GM19438 (cell line): ENCODE results near the gene PROM2.
"Not testable (repeated sequence)": the region's sequence is repeated elsewhere in the genome, so short reads cannot be mapped to it uniquely, and the experiment has no call there.

Experiments
- ATAC-seq: cut with Tn5 transposase; IDR thresholded peaks from one replicate; pipeline ENCODE4 v1.9.1; 2021; ENCODE audit warnings: low read depth; ENCODE audit not compliant: unreplicated experiment

The PROM2 gene

DNA sequence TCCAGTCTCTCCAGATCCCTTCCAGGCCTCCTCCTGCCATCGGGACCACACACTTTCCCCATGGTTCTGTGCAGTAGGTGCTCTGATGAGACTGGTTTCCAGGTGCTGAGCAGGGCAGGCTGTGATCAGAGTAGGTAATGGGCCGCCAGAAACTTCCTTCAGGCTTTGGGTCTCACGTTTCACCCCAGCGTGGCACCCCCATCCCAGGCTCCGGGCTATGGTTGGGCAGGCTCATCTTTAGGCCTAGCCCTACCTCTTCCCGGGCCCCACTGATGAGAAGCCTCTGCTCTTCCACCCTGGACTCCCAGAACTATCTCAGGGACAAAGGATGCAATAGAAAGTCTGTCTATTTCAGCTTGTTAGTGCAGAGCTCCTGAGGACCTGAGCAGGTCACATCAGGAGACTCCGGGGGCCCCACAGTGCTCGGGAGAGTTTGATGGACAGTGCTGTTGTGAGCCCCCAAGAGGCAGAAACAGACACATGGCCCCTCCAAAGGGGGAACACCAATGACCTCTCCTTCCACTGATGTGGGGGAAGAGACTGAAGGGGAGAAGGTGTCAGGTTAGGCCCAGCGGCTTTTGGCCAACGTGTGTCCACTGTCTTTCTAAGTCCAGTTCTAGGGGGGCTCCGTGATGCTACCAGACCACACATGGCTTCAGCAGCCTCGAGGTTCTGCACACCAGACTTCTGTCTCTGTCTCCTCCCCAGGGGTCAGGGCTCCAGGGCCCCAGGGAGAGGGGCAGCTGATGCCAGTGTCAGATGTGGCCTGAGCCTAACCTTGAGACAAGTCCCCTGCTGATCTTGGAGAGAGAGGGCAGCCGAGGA is 5.8 kb upstream of the PROM2 start:
- no peak for ATAC-seq

DNA sequence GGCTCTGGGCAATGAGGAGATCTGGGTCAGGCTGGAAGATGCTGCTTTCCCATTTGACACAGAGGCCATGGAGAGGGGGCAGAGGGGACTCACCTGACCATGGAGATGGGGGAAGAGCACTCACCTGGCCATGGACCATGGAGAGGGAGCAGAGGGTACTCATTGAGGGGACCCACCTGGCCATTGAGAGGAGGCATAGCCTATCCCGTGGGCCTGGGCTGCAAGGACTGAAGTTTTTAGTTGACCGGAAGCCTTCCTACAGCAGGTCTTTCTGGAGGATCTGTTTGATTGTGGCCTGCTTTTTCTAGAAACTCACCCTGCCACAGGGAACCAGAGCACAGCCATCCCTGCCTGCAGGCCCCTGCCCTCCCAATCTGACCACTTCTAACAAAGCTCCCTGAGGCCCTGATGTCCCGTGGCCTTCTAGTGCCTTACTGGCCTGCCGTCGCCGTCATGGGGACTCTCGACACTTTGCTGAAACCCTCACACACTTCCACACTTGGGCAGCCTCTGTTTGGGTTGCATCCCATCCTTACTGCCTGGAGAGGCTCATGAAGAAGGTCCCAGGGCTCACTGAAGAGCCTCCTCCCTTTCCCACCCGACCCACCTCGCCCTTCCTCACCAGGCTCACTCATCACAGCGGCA is 5.1 kb upstream of the PROM2 start:
- ATAC-seq: no peak

DNA sequence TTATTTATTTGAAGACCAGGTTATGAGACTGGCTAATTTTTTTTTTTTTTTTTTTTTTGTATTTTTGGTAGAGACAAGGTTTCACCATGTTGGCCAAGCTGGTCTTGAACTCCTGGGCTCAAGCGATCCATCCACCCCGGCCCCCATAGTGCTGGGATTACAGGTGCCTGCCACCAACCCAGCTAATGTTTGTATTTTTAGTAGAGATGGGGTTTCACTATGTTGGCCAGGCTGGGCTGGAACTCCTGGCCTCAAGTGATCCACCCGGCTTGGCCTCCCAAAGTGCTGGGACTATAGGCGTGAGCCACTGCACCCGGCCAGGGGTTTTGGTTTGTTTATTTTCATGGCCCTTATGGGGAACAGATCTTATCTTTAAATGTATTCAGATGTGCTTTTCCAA is 4.5 kb upstream of the PROM2 start:
- ATAC-seq: not testable (repeated sequence)

DNA sequence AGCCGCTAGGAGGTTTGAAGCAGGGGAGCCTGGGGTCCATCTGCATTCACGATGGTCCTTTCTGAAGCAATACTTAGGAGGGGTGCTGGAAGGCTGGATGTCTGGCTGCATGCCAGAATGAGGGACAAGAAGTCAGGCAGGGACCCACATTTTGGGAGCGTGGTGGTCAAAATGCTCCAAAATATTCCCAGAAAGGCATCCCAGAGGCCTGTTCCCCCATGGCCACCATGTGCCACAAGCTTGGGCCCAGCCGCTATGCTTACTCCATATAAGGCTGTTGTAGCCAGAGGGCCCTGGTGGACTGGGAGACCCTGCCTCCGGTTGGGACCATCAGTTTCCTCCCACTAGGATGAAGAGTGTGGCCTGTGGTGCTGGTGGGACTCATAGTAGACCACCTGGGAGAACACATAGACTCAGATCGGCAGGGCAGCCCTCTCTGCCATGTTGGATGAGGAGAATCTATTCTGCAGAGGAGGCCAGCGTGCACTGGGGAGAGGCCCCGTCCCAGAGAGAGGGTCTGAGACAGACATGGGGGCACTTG is 3.6 kb upstream of the PROM2 start:
- no peak for ATAC-seq

DNA sequence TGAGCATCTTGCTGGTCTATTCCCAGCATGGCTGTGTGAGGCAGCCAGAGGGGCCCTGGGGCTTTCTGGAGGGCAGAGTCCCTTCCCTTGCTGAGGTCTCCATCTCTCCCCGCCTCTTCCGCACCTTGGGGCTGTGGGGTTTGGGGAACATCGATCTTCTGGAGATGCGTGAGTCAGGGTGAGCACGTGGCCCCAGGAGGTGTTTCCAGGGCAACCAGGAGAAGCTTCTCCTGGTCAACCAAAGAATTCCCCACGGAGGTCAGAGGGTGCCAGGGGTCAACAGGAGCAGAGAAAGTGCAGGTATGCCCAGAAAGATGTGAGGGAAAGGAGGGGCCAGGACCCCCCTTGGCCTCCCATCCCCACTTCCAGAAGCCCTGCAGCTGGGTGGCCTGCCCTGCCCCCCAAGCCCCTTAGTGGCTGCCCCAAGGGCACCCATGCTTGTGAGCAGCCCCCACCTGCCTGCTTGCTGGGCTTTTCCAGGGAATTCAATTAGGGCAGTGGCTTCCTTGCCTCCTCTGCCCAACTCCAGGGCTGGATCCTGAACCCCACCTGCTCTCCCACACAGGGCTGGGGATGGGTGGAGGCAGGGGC is 2.8 kb upstream of the PROM2 start:
- ATAC-seq: no peak

DNA sequence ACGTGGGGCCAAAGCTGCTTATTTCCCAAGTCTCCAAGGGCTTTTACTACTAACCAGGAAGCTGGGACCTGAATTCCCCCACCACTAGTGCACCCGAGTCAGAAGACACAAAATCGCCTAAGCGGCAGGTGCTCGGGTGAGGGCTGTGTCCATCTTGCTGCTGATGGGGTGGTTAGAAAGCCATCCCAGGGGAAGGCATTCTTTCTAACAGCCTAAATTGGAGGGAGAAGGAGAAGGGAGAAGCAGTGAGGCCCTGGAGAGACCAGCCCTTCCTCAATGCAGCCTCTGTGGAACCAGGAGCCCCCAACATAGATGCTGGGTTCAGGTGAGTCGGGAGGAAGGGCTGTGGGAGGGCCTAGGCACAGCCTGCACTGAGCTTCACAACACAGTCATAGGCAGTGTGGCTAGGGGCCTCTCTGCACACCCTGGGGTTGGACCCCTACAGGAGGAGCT is 1.9 kb upstream of the PROM2 start:
- ATAC-seq: no peak

DNA sequence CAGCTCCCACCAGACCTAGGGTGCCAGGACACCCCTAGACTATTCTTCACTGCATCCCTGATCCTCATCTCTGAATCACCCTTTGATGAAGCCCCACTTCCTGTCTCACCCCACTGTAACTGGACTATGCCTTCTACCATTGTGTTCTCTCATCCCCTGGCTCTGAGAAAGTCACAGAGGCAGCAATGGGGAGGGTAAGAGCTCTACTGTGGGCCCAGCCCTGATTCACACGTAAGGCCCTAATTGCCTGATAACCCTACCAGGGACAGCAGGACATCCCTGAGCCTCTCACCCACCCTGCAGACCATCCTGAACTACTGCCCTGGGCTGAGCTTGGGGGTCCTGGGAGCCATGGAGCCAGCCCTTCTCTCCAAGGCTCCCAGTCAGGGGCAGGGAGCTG is 1.5 kb upstream of the PROM2 start:
- ATAC-seq: no peak

DNA sequence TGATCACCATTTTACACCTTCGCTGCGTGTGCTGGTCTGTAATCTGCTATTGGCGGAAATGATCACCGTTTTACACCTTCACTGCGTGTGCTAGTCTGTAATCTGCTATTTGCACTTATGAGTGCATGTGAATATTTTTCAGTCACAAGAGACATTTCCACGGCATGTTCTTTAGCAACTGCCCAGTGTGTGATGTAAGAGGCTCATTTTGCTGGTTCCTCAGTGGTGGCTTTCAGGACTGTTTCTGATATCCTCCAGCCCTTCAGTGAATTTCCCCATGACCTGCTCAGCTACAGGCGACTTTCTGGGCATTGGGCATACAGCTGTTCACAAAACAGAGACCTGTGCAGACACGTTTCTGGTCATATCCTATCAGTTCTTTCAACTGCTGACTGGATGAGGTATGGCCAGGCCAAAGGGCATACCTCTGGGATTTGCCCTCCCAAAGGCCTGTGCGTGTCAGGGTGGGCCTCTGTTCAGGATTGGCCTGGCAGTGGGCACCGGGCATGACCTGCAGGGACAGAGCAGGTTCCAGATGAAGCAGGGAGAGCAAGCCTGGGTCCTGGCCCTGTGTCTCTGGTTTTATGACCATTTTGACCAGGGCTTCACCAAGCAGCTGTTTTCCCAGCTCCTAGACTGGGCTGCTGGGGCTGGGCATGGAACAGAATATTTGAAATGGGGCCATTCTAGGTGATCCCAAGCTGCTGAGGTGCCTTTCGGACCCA is 521 bp upstream of the PROM2 start:
- no peak for ATAC-seq

DNA sequence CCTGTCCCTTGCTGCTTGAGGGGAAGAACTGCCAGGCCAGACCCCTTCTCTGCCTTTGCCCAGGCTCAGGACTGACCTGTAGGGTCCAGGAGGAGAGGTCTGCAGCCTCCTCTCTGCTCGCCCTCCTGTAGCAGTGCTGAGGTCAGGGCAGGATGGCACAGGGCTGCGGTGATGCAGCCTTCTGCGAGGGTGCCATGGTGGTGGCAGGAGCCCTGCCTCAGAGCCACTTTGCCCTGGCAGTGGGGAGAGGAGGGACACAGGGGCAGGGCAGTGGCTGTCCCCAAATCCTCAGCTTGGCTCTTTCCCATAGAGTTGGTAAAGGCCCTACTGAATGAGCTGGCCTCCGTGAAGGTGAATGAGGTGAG is 884 bp downstream of the PROM2 start:
- no peak for ATAC-seq

DNA sequence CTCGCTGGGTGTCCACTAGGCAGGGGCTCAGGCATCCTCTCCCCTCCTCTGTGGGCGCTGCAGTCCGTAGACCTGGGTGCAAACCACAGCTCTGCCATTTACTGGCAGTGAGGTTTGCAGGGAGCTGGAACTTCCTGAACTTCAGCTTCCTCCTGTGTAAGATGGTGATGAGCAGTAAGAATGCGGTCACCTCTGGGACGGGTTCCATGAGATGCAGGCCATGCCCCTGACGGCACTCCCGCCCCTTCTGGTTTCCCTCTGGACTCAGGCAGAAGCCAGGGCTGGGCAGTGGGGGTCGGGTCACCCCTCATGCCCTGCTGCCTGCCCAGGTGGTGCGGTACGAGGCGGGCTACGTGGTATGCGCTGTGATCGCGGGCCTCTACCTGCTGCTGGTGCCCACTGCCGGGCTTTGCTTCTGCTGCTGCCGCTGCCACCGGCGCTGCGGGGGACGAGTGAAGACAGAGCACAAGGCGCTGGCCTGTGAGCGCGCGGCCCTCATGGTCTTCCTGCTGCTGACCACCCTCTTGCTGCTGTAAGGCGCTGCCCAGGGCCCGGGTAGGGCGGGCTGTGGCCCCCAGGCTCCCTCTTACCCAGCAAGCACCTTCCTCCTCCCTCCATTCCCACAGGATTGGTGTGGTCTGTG is 1.5 kb downstream of the PROM2 start:
- ATAC-seq: no peak

DNA sequence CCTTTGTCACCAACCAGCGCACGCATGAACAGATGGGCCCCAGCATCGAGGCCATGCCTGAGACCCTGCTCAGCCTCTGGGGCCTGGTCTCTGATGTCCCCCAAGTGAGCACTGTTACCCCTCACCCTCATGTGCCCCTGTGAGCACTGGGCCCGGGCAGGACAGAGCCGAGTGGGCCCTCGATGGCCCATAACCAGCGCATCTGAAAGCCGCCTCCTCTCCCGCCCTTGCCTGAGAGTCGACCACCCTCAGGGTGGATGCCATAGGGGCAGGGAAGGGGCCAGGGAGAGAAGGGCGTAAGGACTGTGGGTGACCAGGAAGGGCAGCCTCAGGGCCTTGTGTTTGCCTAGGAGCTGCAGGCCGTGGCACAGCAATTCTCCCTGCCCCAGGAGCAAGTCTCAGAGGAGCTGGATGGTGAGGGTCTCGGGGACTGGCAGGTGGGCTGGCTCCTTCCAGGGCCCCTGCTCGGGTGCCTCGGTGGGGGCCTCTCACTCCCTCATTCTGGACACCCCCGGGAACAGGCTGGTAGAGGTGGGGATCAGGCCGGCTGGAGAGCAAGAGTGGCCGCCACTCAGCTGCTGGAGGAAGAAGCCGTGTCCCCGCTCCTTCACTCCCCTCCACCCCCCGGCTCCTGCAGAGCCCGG is 2.1 kb downstream of the PROM2 start:
- no peak for ATAC-seq

DNA sequence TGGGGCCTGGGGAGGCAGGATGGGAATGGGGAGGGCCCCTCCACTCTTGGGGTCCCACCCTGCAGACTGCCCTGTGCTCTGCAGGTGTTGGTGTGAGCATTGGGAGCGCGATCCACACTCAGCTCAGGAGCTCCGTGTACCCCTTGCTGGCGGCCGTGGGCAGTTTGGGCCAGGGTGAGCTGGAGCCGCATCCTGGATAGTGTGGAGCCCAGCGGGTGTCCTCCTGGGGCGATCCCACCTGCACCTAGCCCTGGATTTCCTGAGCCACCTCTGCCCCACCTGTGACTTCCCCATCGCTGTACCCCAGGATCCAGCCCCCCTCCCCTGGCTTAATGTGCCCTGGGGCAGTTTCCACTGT is 2.6 kb downstream of the PROM2 start:
- ATAC-seq: no peak

DNA sequence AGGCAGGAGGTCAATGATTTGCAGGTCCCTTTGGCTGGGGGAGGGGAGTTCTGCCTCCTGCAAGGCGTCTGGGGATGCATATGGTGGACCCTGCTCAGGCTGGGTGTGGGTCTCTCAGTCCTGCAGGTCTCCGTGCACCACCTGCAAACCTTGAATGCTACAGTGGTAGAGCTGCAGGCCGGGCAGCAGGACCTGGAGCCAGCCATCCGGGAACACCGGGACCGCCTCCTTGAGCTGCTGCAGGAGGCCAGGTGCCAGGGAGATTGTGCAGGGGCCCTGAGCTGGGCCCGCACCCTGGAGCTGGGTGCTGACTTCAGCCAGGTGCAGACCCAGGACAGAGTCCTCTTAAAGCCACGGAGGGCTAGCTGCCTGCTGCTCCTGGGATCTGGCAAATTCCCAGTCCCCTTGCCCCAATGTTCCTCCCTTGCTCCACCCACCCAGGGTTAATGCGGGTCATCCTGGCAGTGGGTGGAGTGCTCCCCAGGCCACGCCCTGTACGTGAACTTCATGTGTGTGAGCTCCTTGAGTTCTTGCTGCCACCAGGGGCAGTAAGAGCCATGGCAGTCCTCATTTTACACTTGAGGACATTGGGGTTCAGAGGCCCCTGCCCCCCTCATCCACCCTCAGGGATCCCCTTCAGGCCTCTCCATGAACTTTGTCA is 3.1 kb downstream of the PROM2 start:
- ATAC-seq: no peak

DNA sequence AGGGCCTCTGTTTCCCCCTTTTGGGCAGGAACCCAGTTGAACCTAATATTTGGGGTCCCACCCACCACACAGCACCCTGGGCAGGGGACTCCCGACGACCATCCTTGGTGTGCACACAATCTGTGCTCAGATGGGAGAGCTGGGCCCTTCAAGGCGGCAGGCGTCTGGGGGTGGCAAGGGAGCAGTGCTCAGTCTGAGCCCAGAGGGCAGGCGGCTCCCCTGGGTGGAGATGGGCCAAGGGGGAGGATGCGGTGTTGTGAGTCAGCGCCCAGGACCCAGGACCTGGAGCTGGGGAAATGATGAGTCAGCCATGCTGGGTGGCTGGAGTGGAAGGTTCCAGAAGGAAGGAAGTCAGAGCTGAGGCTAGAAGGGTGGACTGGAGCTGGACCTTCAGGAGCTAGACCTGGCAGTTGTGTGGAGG is 3.8 kb downstream of the PROM2 start:
- ATAC-seq: no peak

DNA sequence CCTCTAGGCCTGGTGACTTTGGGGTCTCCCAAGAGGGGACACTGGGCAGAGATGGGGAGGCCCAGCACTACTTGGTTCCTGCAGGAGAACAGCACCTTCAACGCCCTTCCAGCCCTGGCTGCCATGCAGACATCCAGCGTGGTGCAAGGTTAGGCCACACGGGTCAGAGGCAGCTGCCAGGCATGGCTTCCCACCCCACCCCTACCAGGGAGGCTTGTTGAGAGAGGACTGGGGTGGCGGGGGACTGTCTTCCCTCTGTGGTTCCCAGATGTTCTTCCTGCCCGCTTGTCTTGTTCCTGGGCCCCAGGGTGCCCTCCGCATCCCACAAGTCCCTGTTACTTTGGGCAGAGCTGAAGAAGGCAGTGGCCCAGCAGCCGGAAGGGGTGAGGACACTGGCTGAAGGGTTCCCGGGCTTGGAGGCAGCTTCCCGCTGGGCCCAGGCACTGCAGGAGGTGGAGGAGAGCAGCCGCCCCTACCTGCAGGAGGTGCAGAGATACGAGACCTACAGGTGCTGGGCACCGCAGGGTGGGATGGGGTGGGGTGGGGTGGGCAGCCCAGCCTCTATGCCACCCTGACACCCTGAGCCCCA is 4.5 kb downstream of the PROM2 start:
- no peak for ATAC-seq

DNA sequence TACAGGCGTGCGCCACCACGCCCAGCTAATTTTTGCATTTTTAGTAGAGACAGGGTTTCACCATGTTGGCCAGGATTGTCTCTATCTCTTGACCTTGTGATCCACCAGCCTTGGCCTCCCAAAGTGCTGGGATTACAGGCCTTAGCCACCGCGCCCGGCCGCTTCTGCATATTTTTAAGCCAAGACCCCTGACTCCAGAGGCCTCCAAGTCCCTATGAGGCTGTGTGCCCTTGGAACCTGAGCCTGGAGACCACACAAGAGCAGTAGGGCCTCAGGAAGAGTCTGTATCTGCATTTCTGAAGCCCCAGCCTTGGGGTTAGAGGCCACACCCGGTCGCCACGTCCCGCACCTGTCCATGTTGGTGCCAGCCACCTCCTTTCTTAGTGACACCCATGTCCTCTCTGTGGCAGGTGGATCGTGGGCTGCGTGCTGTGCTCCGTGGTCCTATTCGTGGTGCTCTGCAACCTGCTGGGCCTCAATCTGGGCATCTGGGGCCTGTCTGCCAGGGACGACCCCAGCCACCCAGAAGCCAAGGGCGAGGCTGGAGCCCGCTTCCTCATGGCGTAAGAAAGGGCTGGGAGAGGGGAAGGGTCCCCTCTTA is 5.3 kb downstream of the PROM2 start:
- ATAC-seq: no peak

DNA sequence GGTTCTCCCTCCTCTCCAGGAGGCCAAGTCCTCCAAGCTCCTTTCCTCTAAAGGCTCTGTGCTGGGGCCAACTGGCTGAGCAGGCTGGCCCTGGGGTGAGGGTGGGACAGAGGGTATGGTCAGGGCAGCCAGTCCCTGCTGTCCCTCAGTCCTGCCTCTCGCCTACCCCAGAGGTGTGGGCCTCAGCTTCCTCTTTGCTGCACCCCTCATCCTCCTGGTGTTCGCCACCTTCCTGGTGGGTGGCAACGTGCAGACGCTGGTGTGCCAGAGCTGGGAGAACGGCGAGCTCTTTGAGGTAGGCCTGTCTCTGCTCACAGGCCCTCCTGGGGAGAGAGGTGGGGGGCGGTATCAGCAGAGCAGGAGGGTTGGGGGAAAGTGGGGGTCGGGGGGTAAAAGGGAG is 6.8 kb downstream of the PROM2 start:
- no peak for ATAC-seq

DNA sequence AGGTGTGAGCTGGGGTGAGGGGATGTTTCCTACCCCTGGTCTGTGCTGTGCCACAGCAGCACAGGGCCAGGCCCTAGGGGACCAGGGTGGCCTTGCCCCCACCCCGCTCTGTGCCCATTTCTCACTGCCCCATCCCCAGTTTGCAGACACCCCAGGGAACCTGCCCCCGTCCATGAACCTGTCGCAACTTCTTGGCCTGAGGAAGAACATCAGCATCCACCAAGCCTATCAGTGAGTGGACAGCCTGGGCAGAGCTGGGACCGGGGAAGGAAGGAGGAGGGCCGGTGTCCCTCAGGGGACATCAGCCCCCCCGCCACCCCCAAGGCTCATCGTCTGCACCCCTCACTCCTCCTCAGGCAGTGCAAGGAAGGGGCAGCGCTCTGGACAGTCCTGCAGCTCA is 7.5 kb downstream of the PROM2 start:
- no peak for ATAC-seq

DNA sequence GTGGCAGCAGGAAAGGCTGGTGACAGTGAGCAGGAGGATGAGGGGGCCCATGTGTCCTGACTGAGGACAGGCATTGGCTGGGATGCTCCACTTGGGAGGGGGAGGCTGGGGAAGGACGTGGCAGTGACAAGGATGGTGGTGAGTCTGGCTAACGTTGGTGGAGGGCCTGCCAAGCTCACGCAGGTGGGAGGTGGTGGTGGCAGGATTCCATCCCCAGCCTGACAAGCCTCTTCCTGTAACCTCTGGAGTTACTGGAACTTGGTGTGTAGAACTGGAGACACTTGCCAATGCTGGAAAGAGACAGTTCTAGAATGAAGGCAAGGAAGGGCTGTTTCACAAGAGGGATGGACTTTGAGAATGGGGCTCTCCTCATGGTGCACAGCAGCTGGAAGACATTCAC is 8.2 kb downstream of the PROM2 start:
- ATAC-seq: no peak
